ENCODE measurements around the gene TMEM41B. TPM values are rescaled to one million over a fixed set of nuclear protein-coding genes. Genes with fewer than 3 reads are reported as not detected.
"Not testable (repeated sequence)": the region's sequence is repeated elsewhere in the genome, so short reads cannot be mapped to it uniquely, and the experiment has no call there.

Gene TMEM41B
- total RNA-seq, 2 donors from 2014 or later, result 22.7 to 32.6 TPM

GRCh38 chr11:9319377-9320001 is 5.1 kb upstream of the TMEM41B start:
- not testable (repeated sequence) for DNase-seq; H3K4me3 Mint-ChIP-seq; ATAC-seq; H3K4me1 Mint-ChIP-seq; H3K9me3 ChIP-seq (ENCODE audit: control insufficient read depth, low read length, poor library complexity, severe bottlenecking); H3K36me3 Mint-ChIP-seq (ENCODE audit: low read depth); H3K27ac Mint-ChIP-seq
- H3K27me3 Mint-ChIP-seq, result peaks cover 40% of the 10 kb centered on the region

GRCh38 chr11:9318442-9319376 is 4.3 kb upstream of the TMEM41B start:
- not testable (repeated sequence) for H3K4me3 Mint-ChIP-seq; DNase-seq; H3K4me1 Mint-ChIP-seq; H3K36me3 Mint-ChIP-seq (ENCODE audit: low read depth); H3K27ac Mint-ChIP-seq; H3K9me3 ChIP-seq (ENCODE audit: control insufficient read depth, low read length, poor library complexity, severe bottlenecking); ATAC-seq
- H3K27me3 Mint-ChIP-seq, result peaks cover 40% of the 10 kb centered on the region

GRCh38 chr11:9316334-9316733 is 1.9 kb upstream of the TMEM41B start:
- no peak overlapping the region for H3K27ac Mint-ChIP-seq
- H3K36me3 Mint-ChIP-seq (ENCODE audit: low read depth), result peaks cover 9% of the 10 kb centered on the region
- no peak overlapping the region for H3K4me3 Mint-ChIP-seq
- DNase-seq, result no peak
- no peaks in the 10 kb centered on the region for H3K9me3 ChIP-seq (ENCODE audit: control insufficient read depth, low read length, poor library complexity, severe bottlenecking)
- ATAC-seq, result no peak
- peaks cover 32% of the 10 kb centered on the region for H3K27me3 Mint-ChIP-seq
- H3K4me1 Mint-ChIP-seq, result peaks cover 23% of the 10 kb centered on the region

GRCh38 chr11:9315078-9315688 is 790 bp upstream of the TMEM41B start:
- Mint-ChIP-seq H3K4me3 (peak overlapping the region; percentile 99), H3K27ac (peak overlapping the region; percentile 95), H3K36me3 (ENCODE audit: low read depth) (peaks cover 9% of the 10 kb centered on the region), H3K4me1 (peaks cover 30% of the 10 kb centered on the region), H3K27me3 (peaks cover 25% of the 10 kb centered on the region)
- no peak for DNase-seq
- H3K9me3 ChIP-seq (ENCODE audit: control insufficient read depth, low read length, poor library complexity, severe bottlenecking), result no peaks in the 10 kb centered on the region
- no peak for ATAC-seq

GRCh38 chr11:9313648-9314290 is 624 bp downstream of the TMEM41B start:
- no peaks in the 10 kb centered on the region for H3K9me3 ChIP-seq (ENCODE audit: control insufficient read depth, low read length, poor library complexity, severe bottlenecking)
- Mint-ChIP-seq H3K27ac (peak overlapping the region; percentile 95), H3K4me3 (peak overlapping the region; percentile 99), H3K36me3 (ENCODE audit: low read depth) (peaks cover 9% of the 10 kb centered on the region), H3K4me1 (peaks cover 33% of the 10 kb centered on the region), H3K27me3 (peaks cover 14% of the 10 kb centered on the region)
- DNase-seq (peak in 2 of 3 donors; percentile 10 to 17), ATAC-seq (peak; percentile 6)

GRCh38 chr11:9310485-9311090 is 3.8 kb downstream of the TMEM41B start:
- DNase-seq (no peak), ATAC-seq (no peak)
- Mint-ChIP-seq H3K4me3 (no peak overlapping the region), H3K27me3 (no peaks in the 10 kb centered on the region), H3K36me3 (ENCODE audit: low read depth) (peaks cover 8% of the 10 kb centered on the region), H3K27ac (no peak overlapping the region), H3K4me1 (peaks cover 40% of the 10 kb centered on the region)
- no peaks in the 10 kb centered on the region for H3K9me3 ChIP-seq (ENCODE audit: control insufficient read depth, low read length, poor library complexity, severe bottlenecking)

GRCh38 chr11:9304178-9304577 is 10.2 kb downstream of the TMEM41B start:
- no peak for DNase-seq
- peaks cover 14% of the 10 kb centered on the region for H3K4me1 Mint-ChIP-seq
- no peaks in the 10 kb centered on the region for H3K27me3 Mint-ChIP-seq
- no peak for ATAC-seq
- H3K36me3 Mint-ChIP-seq (ENCODE audit: low read depth), result peaks cover 3% of the 10 kb centered on the region
- H3K27ac Mint-ChIP-seq, result peak overlapping the region; percentile 78
- no peaks in the 10 kb centered on the region for H3K9me3 ChIP-seq (ENCODE audit: control insufficient read depth, low read length, poor library complexity, severe bottlenecking)
- H3K4me3 Mint-ChIP-seq, result no peak overlapping the region

- Mint-ChIP-seq H3K36me3 (ENCODE audit: low read depth) (peaks cover 5% of the 10 kb centered on the region), H3K4me3 (no peak overlapping the region), H3K27ac (no peak overlapping the region), H3K4me1 (peaks cover 9% of the 10 kb centered on the region), H3K27me3 (no peaks in the 10 kb centered on the region)
- DNase-seq (no peak), ATAC-seq (no peak)
- H3K9me3 ChIP-seq (ENCODE audit: control insufficient read depth, low read length, poor library complexity, severe bottlenecking), result no peaks in the 10 kb centered on the region
Observed at GRCh38 chr11:9302448-9302847, 11.9 kb downstream of the TMEM41B start.

GRCh38 chr11:9301720-9302119 is 12.7 kb downstream of the TMEM41B start:
- H3K27me3 Mint-ChIP-seq, result no peaks in the 10 kb centered on the region
- DNase-seq (no peak), ATAC-seq (no peak)
- H3K4me1 Mint-ChIP-seq, result peaks cover 7% of the 10 kb centered on the region
- H3K9me3 ChIP-seq (ENCODE audit: control insufficient read depth, low read length, poor library complexity, severe bottlenecking), result no peaks in the 10 kb centered on the region
- peaks cover 3% of the 10 kb centered on the region for H3K36me3 Mint-ChIP-seq (ENCODE audit: low read depth)
- H3K4me3 Mint-ChIP-seq, result no peak overlapping the region
- H3K27ac Mint-ChIP-seq, result no peak overlapping the region

GRCh38 chr11:9293646-9294045 is 20.7 kb downstream of the TMEM41B start:
- peaks cover 7% of the 10 kb centered on the region for H3K4me1 Mint-ChIP-seq
- H3K27ac Mint-ChIP-seq, result no peak overlapping the region
- no peaks in the 10 kb centered on the region for H3K27me3 Mint-ChIP-seq
- ATAC-seq (no peak), DNase-seq (no peak)
- H3K9me3 ChIP-seq (ENCODE audit: control insufficient read depth, low read length, poor library complexity, severe bottlenecking), result no peaks in the 10 kb centered on the region
- H3K4me3 Mint-ChIP-seq, result no peak overlapping the region
- peaks cover 6% of the 10 kb centered on the region for H3K36me3 Mint-ChIP-seq (ENCODE audit: low read depth)

GRCh38 chr11:9285850-9286587 is 28.4 kb downstream of the TMEM41B start:
- peaks cover 4% of the 10 kb centered on the region for H3K36me3 Mint-ChIP-seq (ENCODE audit: low read depth)
- ATAC-seq (no peak), DNase-seq (no peak)
- H3K4me3 Mint-ChIP-seq, result no peak overlapping the region
- H3K9me3 ChIP-seq (ENCODE audit: control insufficient read depth, low read length, poor library complexity, severe bottlenecking), result no peaks in the 10 kb centered on the region
- H3K27ac Mint-ChIP-seq, result no peak overlapping the region
- peaks cover 9% of the 10 kb centered on the region for H3K4me1 Mint-ChIP-seq
- H3K27me3 Mint-ChIP-seq, result no peaks in the 10 kb centered on the region

GRCh38 chr11:9280655-9281301 is 33.6 kb downstream of the TMEM41B start:
- ATAC-seq (peak; percentile 96), DNase-seq (no peak)
- peak overlapping the region; percentile 68 for H3K4me3 Mint-ChIP-seq
- no peaks in the 10 kb centered on the region for H3K9me3 ChIP-seq (ENCODE audit: control insufficient read depth, low read length, poor library complexity, severe bottlenecking)
- H3K36me3 Mint-ChIP-seq (ENCODE audit: low read depth), result no peaks in the 10 kb centered on the region
- H3K27ac Mint-ChIP-seq, result peak overlapping the region; percentile 66
- no peaks in the 10 kb centered on the region for H3K27me3 Mint-ChIP-seq
- peaks cover 8% of the 10 kb centered on the region for H3K4me1 Mint-ChIP-seq
